Myometrial cell (primary cell): ENCODE data around the gene MGST2. TPM values are rescaled to one million over a fixed set of nuclear protein-coding genes. Genes with fewer than 3 reads are reported as not detected.

Experiments
- total RNA-seq: library from RNA; depleted of rRNA; stranded (reverse); fragments of >200 nt; gene quantifications from 2 replicates; pipeline ENCODE4 v1.2.3, GENCODE V29; 2015

The MGST2 gene
- 12.7 and 25.0 TPM in 2 replicates for total RNA-seq

GRCh38 chr4:139665690-139666529 lies at the start of gene MGST2:
Gene MGST2, plus strand, starts transcription at chr4:139665819. Its CDS starts 201 bp downstream, at chr4:139666020.

Other genes with a start within 250 kb of the MGST2 start
- gene RAB33B, start 211.7 kb upstream of the MGST2 start, total RNA-seq, result 6.7 and 7.8 TPM in 2 replicates
- gene SETD7, start 109.6 kb upstream of the MGST2 start, total RNA-seq, result 33.2 and 41.6 TPM in 2 replicates